ENCODE data around the gene LOXHD1. TPM values are rescaled to one million over a fixed set of nuclear protein-coding genes. Genes with fewer than 3 reads are reported as not detected.

The LOXHD1 gene
- total RNA-seq, 1 experiment from 2014 or later: not detected

- BruUV-seq (replicated peaks): no TSS peak
- Histone ChIP-seq H3K36me3 (ENCODE audit: low read depth) (no peaks in the 10 kb centered on the region), H3K79me2 (ENCODE audit: low read depth) (no peaks in the 10 kb centered on the region), H3F3A (ENCODE audit: insufficient read depth, low read depth) (no peaks in the 10 kb centered on the region), H3K9me3 (ENCODE audit: insufficient read depth, low read depth) (no peaks in the 10 kb centered on the region), H3K4me2 (no peak overlapping the region), H3K27me3 (ENCODE audit: insufficient read depth, low read depth) (peaks cover 78% of the 10 kb centered on the region), H3K27ac (no peak overlapping the region), H4K20me1 (ENCODE audit: insufficient read depth) (no peaks in the 10 kb centered on the region), H3K4me1 (replicated peaks; ENCODE audit: insufficient read depth) (no peaks in the 10 kb centered on the region), H2AFZ (no peak overlapping the region), H3K9me2 (ENCODE audit: insufficient read depth) (no peaks in the 10 kb centered on the region), H3K4me3 (no peak overlapping the region)
- intact Hi-C loops (cut with micrococcal nuclease; ENCODE audit: unreplicated experiment): no loop called here
- TF ChIP-seq CTCF (conservative IDR thresholded peaks at IDR 0.05) (no peak), EZH2 (IDR thresholded peaks at IDR 0.05; ENCODE audit: low read depth) (no peak)
- no peak for DNase-seq
- ChIA-PET CTCF (no interaction called here), POLR2A (ENCODE audit: unreplicated experiment) (no interaction called here)
Observed at GRCh38 chr18:46591783-46592391, 65.1 kb downstream of the LOXHD1 start.

- Histone ChIP-seq H3K4me1 (replicated peaks; ENCODE audit: insufficient read depth) (no peaks in the 10 kb centered on the region), H3K4me2 (no peak overlapping the region), H3K27me3 (ENCODE audit: insufficient read depth, low read depth) (peaks cover 68% of the 10 kb centered on the region), H2AFZ (no peak overlapping the region), H3K9me3 (ENCODE audit: insufficient read depth, low read depth) (no peaks in the 10 kb centered on the region), H3K4me3 (no peak overlapping the region), H3K9me2 (ENCODE audit: insufficient read depth) (no peaks in the 10 kb centered on the region), H3K79me2 (ENCODE audit: low read depth) (no peaks in the 10 kb centered on the region), H3K27ac (no peak overlapping the region), H3K36me3 (ENCODE audit: low read depth) (no peaks in the 10 kb centered on the region), H4K20me1 (ENCODE audit: insufficient read depth) (no peaks in the 10 kb centered on the region), H3F3A (ENCODE audit: insufficient read depth, low read depth) (no peaks in the 10 kb centered on the region)
- intact Hi-C loops (cut with micrococcal nuclease; ENCODE audit: unreplicated experiment): no loop called here
- ChIA-PET POLR2A (ENCODE audit: unreplicated experiment) (no interaction called here), CTCF (no interaction called here)
- no TSS peak for BruUV-seq (replicated peaks)
- no peak for DNase-seq
- TF ChIP-seq EZH2 (IDR thresholded peaks at IDR 0.05; ENCODE audit: low read depth) (no peak), CTCF (conservative IDR thresholded peaks at IDR 0.05) (no peak)
Observed at GRCh38 chr18:46590103-46590502, 66.9 kb downstream of the LOXHD1 start.

- POLR2A ChIA-PET (ENCODE audit: unreplicated experiment): no interaction called here
- H4K20me1 ChIP-seq (ENCODE audit: insufficient read depth): no peaks in the 10 kb centered on the region
- CTCF ChIA-PET: no interaction called here
- no peaks in the 10 kb centered on the region for H3K9me2 ChIP-seq (ENCODE audit: insufficient read depth)
- no TSS peak for BruUV-seq (replicated peaks)
- H3K27ac ChIP-seq: no peak overlapping the region
- no peak for TF ChIP-seq CTCF (conservative IDR thresholded peaks at IDR 0.05)
- TF ChIP-seq EZH2 (IDR thresholded peaks at IDR 0.05; ENCODE audit: low read depth): no peak
- DNase-seq: no peak
- no peak overlapping the region for H3K4me2 ChIP-seq
- H3F3A ChIP-seq (ENCODE audit: insufficient read depth, low read depth): no peaks in the 10 kb centered on the region
- H3K4me3 ChIP-seq: no peak overlapping the region
- intact Hi-C loops (cut with micrococcal nuclease; ENCODE audit: unreplicated experiment): no loop called here
- H3K27me3 ChIP-seq (ENCODE audit: insufficient read depth, low read depth): peaks cover 58% of the 10 kb centered on the region
- no peaks in the 10 kb centered on the region for H3K9me3 ChIP-seq (ENCODE audit: insufficient read depth, low read depth)
- H3K79me2 ChIP-seq (ENCODE audit: low read depth): no peaks in the 10 kb centered on the region
- no peaks in the 10 kb centered on the region for H3K36me3 ChIP-seq (ENCODE audit: low read depth)
- no peaks in the 10 kb centered on the region for H3K4me1 ChIP-seq (replicated peaks; ENCODE audit: insufficient read depth)
- no peak overlapping the region for H2AFZ ChIP-seq
Observed at GRCh38 chr18:46588971-46589660, 67.9 kb downstream of the LOXHD1 start.
